ENCODE results near the gene ZBTB20. TPM values are rescaled to one million over a fixed set of nuclear protein-coding genes. Genes with fewer than 3 reads are reported as not detected.
A peak's percentile ranks its signal among the peaks of the same experiment; 100 is the strongest.

Gene ZBTB20
- total and polyA plus RNA-seq, 5 experiments from 2014 or later = 16.5 to 50.8 (median 22.0) TPM

- DNase-seq = no peak
- ATAC-seq = no peak
- no peak overlapping the region for H3K4me3 Mint-ChIP-seq
- H3K4me1 Mint-ChIP-seq = peaks cover 0 to 19% (median 7%) of the 10 kb centered on the region in 4 donors
- peak overlapping the region in 4 of 10 donors; percentile 18 to 71 (median 49) for H3K27ac Mint-ChIP-seq
- POLR2A ChIA-PET = interaction anchor here (1.0 kb wide), 1 partner anchor 125 kb away, joined by 3 read pairs; no protein-coding TSS in a partner anchor
- no peaks in the 10 kb centered on the region for H3K9me3 Mint-ChIP-seq
- H3K36me3 Mint-ChIP-seq = peaks cover 6 to 69% (median 10%) of the 10 kb centered on the region in 3 donors
- H3K27me3 Mint-ChIP-seq = no peaks in the 10 kb centered on the region
Observed at GRCh38 chr3:114338651-114339357, 808.3 kb downstream of the ZBTB20 start.

GRCh38 chr3:114336857-114337256 is 810.2 kb downstream of the ZBTB20 start:
- ATAC-seq (no peak), DNase-seq (no peak)
- POLR2A ChIA-PET = no interaction called here
- H3K9me3 Mint-ChIP-seq = peaks cover 0 to 9% (median 0%) of the 10 kb centered on the region in 9 donors
- H3K4me1 Mint-ChIP-seq = peaks cover 0 to 37% (median 6%) of the 10 kb centered on the region in 4 donors
- no peak overlapping the region for H3K4me3 Mint-ChIP-seq
- peaks cover 18 to 65% (median 19%) of the 10 kb centered on the region in 3 donors for H3K36me3 Mint-ChIP-seq
- H3K27me3 Mint-ChIP-seq = no peaks in the 10 kb centered on the region
- peak overlapping the region in 4 of 10 donors; percentile 9 to 60 (median 52) for H3K27ac Mint-ChIP-seq

- peaks cover 0 to 43% (median 6%) of the 10 kb centered on the region in 4 donors for H3K4me1 Mint-ChIP-seq
- H3K9me3 Mint-ChIP-seq = peaks cover 0 to 11% (median 0%) of the 10 kb centered on the region in 9 donors
- no peak for DNase-seq
- H3K27ac Mint-ChIP-seq = peak overlapping the region in 2 of 10 donors; percentile 60
- H3K36me3 Mint-ChIP-seq = peaks cover 22 to 62% (median 24%) of the 10 kb centered on the region in 3 donors
- H3K4me3 Mint-ChIP-seq = no peak overlapping the region
- POLR2A ChIA-PET = no interaction called here
- no peak for ATAC-seq
- no peaks in the 10 kb centered on the region for H3K27me3 Mint-ChIP-seq
Observed at GRCh38 chr3:114336122-114336697, 810.9 kb downstream of the ZBTB20 start.

GRCh38 chr3:114333923-114334240 is 813.2 kb downstream of the ZBTB20 start:
- no peak overlapping the region for H3K4me3 Mint-ChIP-seq
- DNase-seq (no peak), ATAC-seq (no peak)
- H3K4me1 Mint-ChIP-seq = peaks cover 3 to 46% (median 9%) of the 10 kb centered on the region in 4 donors
- H3K36me3 Mint-ChIP-seq = peaks cover 14 to 47% (median 32%) of the 10 kb centered on the region in 3 donors
- peak overlapping the region in 5 of 10 donors; percentile 8 to 86 (median 17) for H3K27ac Mint-ChIP-seq
- POLR2A ChIA-PET = no interaction called here
- H3K27me3 Mint-ChIP-seq = no peaks in the 10 kb centered on the region
- H3K9me3 Mint-ChIP-seq = peaks cover 0 to 11% (median 0%) of the 10 kb centered on the region in 9 donors

GRCh38 chr3:114333180-114333922 is 813.7 kb downstream of the ZBTB20 start:
- H3K27ac Mint-ChIP-seq = peak overlapping the region in 6 of 10 donors; percentile 5 to 86 (median 64)
- H3K4me1 Mint-ChIP-seq = peaks cover 7 to 48% (median 12%) of the 10 kb centered on the region in 4 donors
- H3K36me3 Mint-ChIP-seq = peaks cover 14 to 45% (median 32%) of the 10 kb centered on the region in 3 donors
- peaks cover 0 to 11% (median 0%) of the 10 kb centered on the region in 9 donors for H3K9me3 Mint-ChIP-seq
- H3K4me3 Mint-ChIP-seq = no peak overlapping the region
- DNase-seq (no peak), ATAC-seq (no peak)
- H3K27me3 Mint-ChIP-seq = no peaks in the 10 kb centered on the region
- POLR2A ChIA-PET = no interaction called here

- Mint-ChIP-seq H3K4me3 (peak overlapping the region in 2 of 10 donors; percentile 5 to 57), H3K27me3 (no peaks in the 10 kb centered on the region), H3K27ac (peak overlapping the region in 6 of 10 donors; percentile 3 to 86 (median 54)), H3K4me1 (peaks cover 7 to 53% (median 15%) of the 10 kb centered on the region in 4 donors), H3K36me3 (peaks cover 14 to 41% (median 32%) of the 10 kb centered on the region in 3 donors), H3K9me3 (peaks cover 0 to 11% (median 0%) of the 10 kb centered on the region in 9 donors)
- no peak for DNase-seq
- POLR2A ChIA-PET = no interaction called here
- no peak for ATAC-seq
Observed at GRCh38 chr3:114332342-114333179, 814.5 kb downstream of the ZBTB20 start.

GRCh38 chr3:114331710-114332109 is 815.4 kb downstream of the ZBTB20 start:
- peaks cover 7 to 59% (median 19%) of the 10 kb centered on the region in 4 donors for H3K4me1 Mint-ChIP-seq
- H3K4me3 Mint-ChIP-seq = no peak overlapping the region
- ATAC-seq = no peak

GRCh38 chr3:114331007-114331406 is 816.1 kb downstream of the ZBTB20 start:
- peaks cover 6 to 56% (median 17%) of the 10 kb centered on the region in 4 donors for H3K4me1 Mint-ChIP-seq
- no peak for ATAC-seq
- H3K4me3 Mint-ChIP-seq = no peak overlapping the region
- peaks cover 0 to 11% (median 0%) of the 10 kb centered on the region in 9 donors for H3K9me3 Mint-ChIP-seq
- peak overlapping the region in 3 of 10 donors; percentile 1 to 40 (median 9) for H3K27ac Mint-ChIP-seq
- POLR2A ChIA-PET = no interaction called here
- no peaks in the 10 kb centered on the region for H3K27me3 Mint-ChIP-seq
- DNase-seq = no peak
- H3K36me3 Mint-ChIP-seq = peaks cover 14 to 35% (median 32%) of the 10 kb centered on the region in 3 donors

More at GRCh38 chr3:114331710-114332109, 815.4 kb downstream of the ZBTB20 start:
- POLR2A ChIA-PET = no interaction called here
- Mint-ChIP-seq H3K27me3 (no peaks in the 10 kb centered on the region), H3K27ac (no peak overlapping the region), H3K36me3 (peaks cover 14 to 36% (median 32%) of the 10 kb centered on the region in 3 donors), H3K9me3 (peaks cover 0 to 11% (median 0%) of the 10 kb centered on the region in 9 donors)
- no peak for DNase-seq

- ATAC-seq = no peak
- no peak overlapping the region for H3K27ac Mint-ChIP-seq
- H3K4me3 Mint-ChIP-seq = no peak overlapping the region
Observed at GRCh38 chr3:114329823-114330222, 817.3 kb downstream of the ZBTB20 start.

GRCh38 chr3:114328345-114328744 is 818.7 kb downstream of the ZBTB20 start:
- POLR2A ChIA-PET = no interaction called here
- Mint-ChIP-seq H3K4me1 (peaks cover 6 to 68% (median 21%) of the 10 kb centered on the region in 4 donors), H3K27ac (peak overlapping the region in 3 of 10 donors; percentile 1 to 71 (median 40)), H3K27me3 (no peaks in the 10 kb centered on the region), H3K9me3 (peaks cover 0 to 11% (median 0%) of the 10 kb centered on the region in 9 donors), H3K36me3 (peaks cover 14 to 34% (median 21%) of the 10 kb centered on the region in 3 donors), H3K4me3 (peak overlapping the region in 1 of 10 donors; percentile 14)
- ATAC-seq (no peak), DNase-seq (no peak)

More at GRCh38 chr3:114329823-114330222, 817.3 kb downstream of the ZBTB20 start:
- POLR2A ChIA-PET = interaction anchor here (0.6 kb wide), 1 partner anchor 28 kb away, joined by 4 read pairs; no protein-coding TSS in a partner anchor
- Mint-ChIP-seq H3K36me3 (peaks cover 14 to 30% (median 29%) of the 10 kb centered on the region in 3 donors), H3K4me1 (peaks cover 6 to 61% (median 18%) of the 10 kb centered on the region in 4 donors), H3K27me3 (no peaks in the 10 kb centered on the region), H3K9me3 (peaks cover 0 to 11% (median 0%) of the 10 kb centered on the region in 9 donors)
- DNase-seq = no peak

GRCh38 chr3:114327665-114328064 is 819.4 kb downstream of the ZBTB20 start:
- Mint-ChIP-seq H3K36me3 (peaks cover 12 to 30% (median 23%) of the 10 kb centered on the region in 3 donors), H3K27ac (peak overlapping the region in 2 of 10 donors; percentile 32 to 52), H3K4me3 (peak overlapping the region in 2 of 10 donors; percentile 16 to 38), H3K27me3 (no peaks in the 10 kb centered on the region), H3K9me3 (peaks cover 0 to 11% (median 0%) of the 10 kb centered on the region in 9 donors), H3K4me1 (peaks cover 6 to 64% (median 21%) of the 10 kb centered on the region in 4 donors)
- DNase-seq (no peak), ATAC-seq (no peak)
- POLR2A ChIA-PET = interaction anchor here (0.8 kb wide), 1 partner anchor 20 kb away, joined by 3 read pairs; no protein-coding TSS in a partner anchor
